COLO829 (cell line): ENCODE measurements around the gene PNMA6F.
"Not testable (repeated sequence)": the region's sequence is repeated elsewhere in the genome, so short reads cannot be mapped to it uniquely, and the experiment has no call there.

ENCODE experiments used
- DNase-seq: peaks from one replicate; pipeline ENCODE4 v3.0.0; 2012; ENCODE audit warnings: low spot score

PNMA6F gene

GRCh38 chrX:153334654-153335295, 13.2 kb upstream of the PNMA6F start:
- no peak for DNase-seq

- peak; percentile 80 for DNase-seq
These were observed 12.5 kb upstream of the PNMA6F start, which contains the start of gene ZNF275 for GRCh38 chrX:153333821-153334653. Gene ZNF275 (plus strand): TSS chrX:153334153. CDS start chrX:153336680, 2,527 bp downstream.

- no peak for DNase-seq
These were observed 11.7 kb upstream of the PNMA6F start for GRCh38 chrX:153333266-153333665.

GRCh38 chrX:153327561-153327960, 6.0 kb upstream of the PNMA6F start:
- no peak for DNase-seq

- no peak for DNase-seq
These were observed 897 bp downstream of the PNMA6F start for GRCh38 chrX:153320555-153321184.

GRCh38 chrX:153320047-153320443, 1.5 kb downstream of the PNMA6F start:
- not testable (repeated sequence) for DNase-seq

GRCh38 chrX:153319295-153320046, 2.1 kb downstream of the PNMA6F start:
- DNase-seq, result no peak

GRCh38 chrX:153318811-153319210, 2.8 kb downstream of the PNMA6F start:
- no peak for DNase-seq

GRCh38 chrX:153317996-153318722, 3.4 kb downstream of the PNMA6F start:
- no peak for DNase-seq

- DNase-seq, result no peak
These were observed 4.3 kb downstream of the PNMA6F start for GRCh38 chrX:153317306-153317705.

GRCh38 chrX:153312842-153313241, 8.7 kb downstream of the PNMA6F start:
- DNase-seq, result no peak

GRCh38 chrX:153312041-153312440, 9.5 kb downstream of the PNMA6F start:
- no peak for DNase-seq

GRCh38 chrX:153310901-153311300, 10.7 kb downstream of the PNMA6F start:
- no peak for DNase-seq

GRCh38 chrX:153307276-153308178, 14.0 kb downstream of the PNMA6F start:
- no peak for DNase-seq

GRCh38 chrX:153306527-153307115, 14.9 kb downstream of the PNMA6F start:
- no peak for DNase-seq

GRCh38 chrX:153305972-153306371, 15.6 kb downstream of the PNMA6F start:
- DNase-seq, result no peak

GRCh38 chrX:153304988-153305736, 16.4 kb downstream of the PNMA6F start:
- DNase-seq, result no peak

GRCh38 chrX:153303276-153304262, 18.0 kb downstream of the PNMA6F start:
- DNase-seq, result no peak
